Calu3 (cell line): Measurements from ENCODE around the gene MAPK8IP3. TPM values are rescaled to one million over a fixed set of nuclear protein-coding genes. Genes with fewer than 3 reads are reported as not detected.

Experiments used
- BruUV-seq: library from RNA; stranded (reverse); fragments of 400-500 nt; replicated peaks from 2 replicates; lab custom pipeline; 2021; lab: Mats Ljungman, UMichigan
- CTCF ChIA-PET: fragments of 300-600 bp; sonication (Branson Sonifier 250); formaldehyde crosslinking; loops from one replicate; lab custom pipeline; 2022; ENCODE audit warnings: antibody characterized with exemption; lab: Charles Lee
- DNase-seq: peaks from one replicate; pipeline ENCODE4 v3.0.0; 2022
- H3K27ac Mint-ChIP-seq: one replicate; pipeline ENCODE4 v1.8.0; 2022; ENCODE audit warnings: mixed read lengths; ENCODE audit not compliant: unreplicated experiment
- H3K27me3 Mint-ChIP-seq: one replicate; pipeline ENCODE4 v1.8.0; 2022; ENCODE audit warnings: mixed read lengths; ENCODE audit not compliant: unreplicated experiment
- H3K36me3 Mint-ChIP-seq: one replicate; pipeline ENCODE4 v1.8.0; 2022; ENCODE audit warnings: mild to moderate bottlenecking, moderate library complexity, mixed read lengths; ENCODE audit not compliant: insufficient read depth, unreplicated experiment
- H3K4me1 Mint-ChIP-seq: one replicate; pipeline ENCODE4 v1.8.0; 2022; ENCODE audit warnings: mild to moderate bottlenecking, low read depth, mixed read lengths; ENCODE audit not compliant: unreplicated experiment
- H3K4me3 Mint-ChIP-seq: one replicate; pipeline ENCODE4 v1.8.0; 2022; ENCODE audit warnings: mild to moderate bottlenecking, low read depth, moderate library complexity, mixed read lengths; ENCODE audit not compliant: unreplicated experiment
- H3K9me3 Mint-ChIP-seq: one replicate; pipeline ENCODE4 v1.8.0; 2022; ENCODE audit warnings: low read depth, mixed read lengths; ENCODE audit not compliant: unreplicated experiment
- intact Hi-C: fragments of 100-400 bp; cut with micrococcal nuclease; formaldehyde crosslinking; loops from one replicate; pipeline ENCODE4 v1.10.0; 2022; ENCODE audit not compliant: unreplicated experiment
- total RNA-seq: library from RNA; stranded (reverse); gene quantifications from 2 replicates; pipeline ENCODE4 v1.2.3, GENCODE V29; 2022
- TF ChIP-seq, protein P1 (sequence below): fragments of 200-600 bp; IDR thresholded peaks from one replicate; pipeline ENCODE4 v1.8.0; 2022; ENCODE audit warnings: antibody characterized with exemption; ENCODE audit not compliant: unreplicated experiment

MAPK8IP3 gene
- total RNA-seq, 1 experiment from 2014 or later = 110 TPM

DNA sequence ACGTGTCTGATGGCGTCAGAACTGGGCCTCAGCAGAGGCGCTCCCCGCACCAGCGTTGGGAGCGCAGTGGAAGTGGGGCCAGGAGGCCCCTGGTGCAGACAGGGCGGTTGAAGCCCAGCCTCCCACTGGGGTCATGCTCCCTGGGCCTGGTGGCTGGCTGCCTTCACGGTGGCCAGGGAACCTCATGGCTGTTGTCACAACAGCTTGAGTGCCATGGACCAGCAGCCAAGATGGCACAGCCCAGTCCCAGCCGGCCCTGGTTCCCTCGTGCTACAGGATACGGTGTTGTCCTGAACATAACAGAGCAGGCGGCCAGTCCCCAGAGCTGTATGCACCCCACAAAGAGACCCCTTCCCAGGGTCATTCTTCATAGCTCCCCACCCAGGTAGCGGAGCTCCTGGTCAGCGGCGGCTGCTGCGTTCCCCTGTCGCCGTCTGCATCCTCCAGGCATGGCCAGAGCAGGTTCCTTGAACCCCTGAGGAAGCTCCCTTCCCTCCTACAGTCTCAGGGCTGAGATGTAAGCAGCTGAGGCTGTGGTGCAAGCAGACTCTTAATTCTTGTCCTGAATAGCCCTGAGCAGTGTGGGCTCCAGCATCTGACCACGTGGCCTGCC lies 35.7 kb downstream of the MAPK8IP3 start:
- CTCF ChIA-PET = no interaction called here
- intact Hi-C loops = no loop called here
- H3K27ac Mint-ChIP-seq = no peak overlapping the region
- no peaks in the 10 kb centered on the region for H3K4me1 Mint-ChIP-seq
- H3K9me3 Mint-ChIP-seq = no peaks in the 10 kb centered on the region
- H3K36me3 Mint-ChIP-seq = peaks cover 33% of the 10 kb centered on the region
- H3K4me3 Mint-ChIP-seq = no peak overlapping the region
- no TSS peak for BruUV-seq
- no peaks in the 10 kb centered on the region for H3K27me3 Mint-ChIP-seq
- no peak for DNase-seq
- TF ChIP-seq, protein P1, sequence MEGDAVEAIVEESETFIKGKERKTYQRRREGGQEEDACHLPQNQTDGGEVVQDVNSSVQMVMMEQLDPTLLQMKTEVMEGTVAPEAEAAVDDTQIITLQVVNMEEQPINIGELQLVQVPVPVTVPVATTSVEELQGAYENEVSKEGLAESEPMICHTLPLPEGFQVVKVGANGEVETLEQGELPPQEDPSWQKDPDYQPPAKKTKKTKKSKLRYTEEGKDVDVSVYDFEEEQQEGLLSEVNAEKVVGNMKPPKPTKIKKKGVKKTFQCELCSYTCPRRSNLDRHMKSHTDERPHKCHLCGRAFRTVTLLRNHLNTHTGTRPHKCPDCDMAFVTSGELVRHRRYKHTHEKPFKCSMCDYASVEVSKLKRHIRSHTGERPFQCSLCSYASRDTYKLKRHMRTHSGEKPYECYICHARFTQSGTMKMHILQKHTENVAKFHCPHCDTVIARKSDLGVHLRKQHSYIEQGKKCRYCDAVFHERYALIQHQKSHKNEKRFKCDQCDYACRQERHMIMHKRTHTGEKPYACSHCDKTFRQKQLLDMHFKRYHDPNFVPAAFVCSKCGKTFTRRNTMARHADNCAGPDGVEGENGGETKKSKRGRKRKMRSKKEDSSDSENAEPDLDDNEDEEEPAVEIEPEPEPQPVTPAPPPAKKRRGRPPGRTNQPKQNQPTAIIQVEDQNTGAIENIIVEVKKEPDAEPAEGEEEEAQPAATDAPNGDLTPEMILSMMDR = no peak

DNA sequence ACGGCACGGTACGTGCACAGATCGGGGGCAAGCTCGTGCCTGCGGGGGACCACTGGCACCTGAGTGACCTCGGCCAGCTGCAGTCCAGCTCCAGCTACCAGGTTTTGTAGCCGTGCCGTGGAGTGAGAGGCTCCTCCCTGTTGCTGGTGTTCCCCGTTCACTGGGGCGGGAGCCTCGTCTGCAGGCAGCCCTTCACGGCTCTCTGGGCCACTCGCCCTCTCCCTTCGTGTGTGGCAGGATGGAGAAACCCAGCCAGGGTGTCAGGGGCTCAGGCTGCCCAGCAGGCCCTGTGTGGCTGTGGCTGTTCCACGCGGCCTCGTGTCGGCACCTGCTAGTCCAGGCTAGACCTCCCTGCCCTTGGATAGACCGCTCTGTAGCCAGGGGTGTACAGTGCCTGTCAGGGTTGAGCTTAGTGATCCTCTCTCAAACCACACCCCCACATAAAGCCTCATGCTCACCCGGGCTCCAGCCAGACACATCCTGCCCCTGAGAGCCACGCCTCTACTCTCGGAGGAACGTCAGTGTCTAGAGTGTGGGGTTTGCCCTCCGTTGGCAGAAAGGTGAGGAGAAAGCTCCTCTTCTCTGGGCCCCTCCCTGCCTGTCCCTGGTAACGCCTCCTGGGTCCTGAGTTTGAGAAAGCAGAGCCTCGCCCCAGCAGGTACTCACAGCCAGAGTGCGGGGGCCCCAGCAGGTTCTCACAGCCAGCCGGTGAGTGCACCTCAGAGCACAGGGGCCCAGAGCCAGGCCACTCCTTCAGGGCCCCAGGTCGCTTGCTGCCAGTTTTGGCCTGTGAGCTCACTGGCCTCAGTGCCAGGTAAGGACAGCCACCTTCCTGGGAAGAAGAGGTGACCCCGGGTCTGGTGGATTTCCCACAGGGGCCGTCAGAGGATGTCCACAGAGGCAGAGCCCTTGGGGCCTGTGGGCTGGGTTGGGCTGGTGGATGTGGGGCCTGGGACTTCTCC lies 37.7 kb downstream of the MAPK8IP3 start:
- BruUV-seq = no TSS peak
- Mint-ChIP-seq H3K4me3 (no peak overlapping the region), H3K27me3 (no peaks in the 10 kb centered on the region), H3K36me3 (peaks cover 49% of the 10 kb centered on the region), H3K4me1 (no peaks in the 10 kb centered on the region), H3K27ac (no peak overlapping the region), H3K9me3 (no peaks in the 10 kb centered on the region)
- TF ChIP-seq, protein P1 = no peak
- DNase-seq = no peak
- CTCF ChIA-PET = no interaction called here
- intact Hi-C loops = no loop called here

DNA sequence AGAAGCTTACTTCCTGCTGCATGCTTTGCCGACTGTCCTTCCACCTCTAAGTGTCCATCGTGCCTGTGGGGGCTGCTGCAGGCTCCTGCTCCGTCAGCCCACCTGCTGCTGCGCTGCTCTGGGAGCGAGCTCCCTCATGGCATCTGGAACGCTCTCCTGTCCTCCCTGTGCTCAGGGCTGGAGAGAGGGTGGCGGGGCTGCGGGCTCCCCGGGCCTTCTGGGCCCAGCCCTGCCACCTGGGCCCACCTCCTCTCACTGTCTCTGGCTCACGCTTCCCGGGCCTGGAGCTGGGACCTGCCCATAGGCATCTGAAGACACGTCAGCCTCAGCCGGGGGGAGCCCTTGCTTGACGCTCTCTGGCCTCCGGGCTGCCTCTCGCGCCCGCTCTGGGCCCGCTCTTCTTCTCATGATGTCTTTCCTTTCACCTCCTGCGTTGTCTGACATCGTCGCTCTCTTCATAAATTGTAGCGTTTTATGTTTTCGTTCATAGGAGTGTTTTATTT lies 38.4 kb downstream of the MAPK8IP3 start:
- CTCF ChIA-PET = no interaction called here
- no peak overlapping the region for H3K4me3 Mint-ChIP-seq
- no peak overlapping the region for H3K27ac Mint-ChIP-seq
- no peaks in the 10 kb centered on the region for H3K4me1 Mint-ChIP-seq
- H3K36me3 Mint-ChIP-seq = peaks cover 49% of the 10 kb centered on the region
- intact Hi-C loops = no loop called here
- DNase-seq = no peak
- no TSS peak for BruUV-seq
- H3K27me3 Mint-ChIP-seq = no peaks in the 10 kb centered on the region
- H3K9me3 Mint-ChIP-seq = no peaks in the 10 kb centered on the region
- TF ChIP-seq, protein P1 = no peak

DNA sequence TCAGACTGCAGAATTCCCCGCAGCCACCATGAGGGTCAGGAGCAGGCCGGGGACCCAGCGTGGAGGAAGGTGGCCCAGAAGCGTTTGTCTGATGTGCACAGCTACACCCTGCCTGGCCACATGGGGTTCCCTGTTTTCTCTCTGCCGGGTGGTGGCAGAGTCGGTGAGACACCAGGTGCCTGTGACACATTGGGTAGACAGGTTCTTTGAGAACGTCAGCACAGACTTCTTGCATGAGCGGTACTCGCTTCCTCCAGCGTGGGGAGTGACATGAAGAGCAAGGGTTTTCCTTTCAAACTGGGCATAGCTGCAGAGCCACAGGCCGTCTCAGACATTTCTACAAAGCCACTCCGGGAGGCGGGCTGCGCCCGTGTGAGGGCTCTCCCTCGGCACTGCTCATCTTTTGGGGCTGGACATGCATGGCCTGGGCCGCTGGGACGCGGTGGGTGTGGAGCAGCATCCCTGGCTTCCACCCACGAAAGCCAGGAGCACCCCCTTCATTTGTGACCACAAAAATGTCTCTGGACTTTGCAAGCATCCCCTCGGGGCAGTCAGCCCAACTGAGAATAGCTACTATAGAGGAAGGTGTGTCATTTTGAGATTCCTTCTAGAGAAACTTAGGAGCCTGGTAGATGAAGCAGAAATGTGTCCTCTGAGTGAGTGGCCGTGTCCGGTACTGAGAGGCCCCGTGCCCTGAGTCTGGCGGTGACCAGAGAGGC lies 39.3 kb downstream of the MAPK8IP3 start:
- no peak for DNase-seq
- no peak overlapping the region for H3K4me3 Mint-ChIP-seq
- BruUV-seq = no TSS peak
- CTCF ChIA-PET = no interaction called here
- peaks cover 49% of the 10 kb centered on the region for H3K36me3 Mint-ChIP-seq
- TF ChIP-seq, protein P1 = no peak
- no peaks in the 10 kb centered on the region for H3K9me3 Mint-ChIP-seq
- no peaks in the 10 kb centered on the region for H3K4me1 Mint-ChIP-seq
- intact Hi-C loops = no loop called here
- H3K27me3 Mint-ChIP-seq = no peaks in the 10 kb centered on the region
- H3K27ac Mint-ChIP-seq = no peak overlapping the region
